Activated naive CD4-positive, alpha-beta T cell treated with anti-CD3 and anti-CD28 coated beads, Interleukin-2, amount 50 U/mL, for 24 hours (primary cell): ENCODE results near the gene ENO1.

ENCODE experiments used
- H3K27ac Mint-ChIP-seq: one replicate; pipeline ENCODE4 v1.8.0; 2021; ENCODE audit warnings: mild to moderate bottlenecking, mixed read lengths
- H3K27me3 Mint-ChIP-seq: one replicate; pipeline ENCODE4 v1.8.0; 2021; ENCODE audit warnings: mixed read lengths
- H3K36me3 Mint-ChIP-seq: one replicate; pipeline ENCODE4 v1.8.0; 2021; ENCODE audit warnings: mixed read lengths
- H3K4me1 Mint-ChIP-seq: one replicate; pipeline ENCODE4 v1.8.0; 2021; ENCODE audit warnings: mixed read lengths
- H3K4me3 Mint-ChIP-seq: one replicate; pipeline ENCODE4 v1.8.0; 2021; ENCODE audit warnings: mild to moderate bottlenecking, mixed read lengths
- H3K9me3 Mint-ChIP-seq: one replicate; pipeline ENCODE4 v1.8.0; 2021; ENCODE audit warnings: mixed read lengths

The ENO1 gene

DNA sequence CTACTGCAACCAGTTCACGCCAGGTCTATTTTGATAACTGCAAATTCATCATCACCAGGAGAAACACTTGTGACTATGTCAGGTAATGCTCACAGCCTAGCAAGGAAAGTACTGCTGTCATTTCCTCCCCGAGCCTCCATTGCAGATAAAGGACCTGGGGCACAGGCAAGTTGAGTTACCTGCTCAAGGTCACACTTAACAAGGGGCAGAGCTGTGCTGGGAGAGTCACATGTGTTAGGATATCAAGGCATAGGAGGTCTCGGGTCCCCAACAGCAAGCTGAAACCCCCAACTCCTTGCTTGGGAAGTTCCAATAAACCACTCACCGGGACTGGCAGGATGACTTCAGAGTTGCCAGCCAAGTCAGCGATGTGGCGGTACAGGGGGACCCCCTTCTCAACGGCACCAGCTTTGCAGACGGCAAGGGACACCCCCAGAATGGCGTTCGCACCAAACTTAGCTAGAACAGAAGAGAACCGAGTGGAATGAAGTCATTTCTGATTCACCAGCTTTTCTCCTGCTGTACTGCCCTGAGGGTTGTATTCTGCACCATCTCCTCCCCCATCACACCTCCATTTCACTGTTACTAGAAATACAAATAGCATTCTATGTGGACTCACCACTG, 11.6 kb downstream of the ENO1 start:
- Mint-ChIP-seq H3K27me3 (no peaks in the 10 kb centered on the region), H3K4me1 (peaks cover 55% of the 10 kb centered on the region), H3K36me3 (peaks cover 27% of the 10 kb centered on the region), H3K27ac (peak overlapping the region; percentile 59), H3K9me3 (no peaks in the 10 kb centered on the region), H3K4me3 (no peak overlapping the region)

DNA sequence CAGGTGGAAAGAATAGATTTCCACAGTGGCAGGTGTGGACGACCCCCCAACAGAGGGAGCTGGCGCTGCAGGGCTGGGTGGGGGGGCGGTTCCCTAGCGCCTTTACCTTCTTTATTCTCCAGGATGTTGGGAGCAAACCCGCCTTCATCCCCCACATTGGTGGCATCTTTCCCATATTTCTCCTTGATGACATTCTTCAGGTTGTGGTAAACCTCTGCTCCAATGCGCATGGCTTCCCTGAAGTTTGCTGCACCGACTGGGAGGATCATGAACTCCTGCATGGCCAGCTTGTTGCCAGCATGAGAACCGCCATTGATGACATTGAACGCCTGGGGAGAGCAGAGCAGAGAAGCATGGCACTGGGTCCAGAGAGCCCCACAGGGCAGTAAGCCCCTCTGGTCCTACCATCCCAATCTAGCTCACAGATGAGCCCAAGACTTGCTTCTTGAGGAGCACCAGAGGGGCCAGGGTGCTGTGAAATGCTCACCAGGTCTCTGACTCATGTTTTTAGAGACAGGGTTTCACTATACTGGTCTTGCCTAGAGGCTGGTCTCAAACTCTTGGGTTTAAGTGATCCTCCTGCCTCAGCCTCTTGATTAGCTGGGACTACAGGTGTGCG, 12.2 kb downstream of the ENO1 start:
- no peaks in the 10 kb centered on the region for H3K27me3 Mint-ChIP-seq
- H3K27ac Mint-ChIP-seq = peak overlapping the region; percentile 82
- no peak overlapping the region for H3K4me3 Mint-ChIP-seq
- peaks cover 49% of the 10 kb centered on the region for H3K4me1 Mint-ChIP-seq
- H3K36me3 Mint-ChIP-seq = peaks cover 25% of the 10 kb centered on the region
- H3K9me3 Mint-ChIP-seq = no peaks in the 10 kb centered on the region

DNA sequence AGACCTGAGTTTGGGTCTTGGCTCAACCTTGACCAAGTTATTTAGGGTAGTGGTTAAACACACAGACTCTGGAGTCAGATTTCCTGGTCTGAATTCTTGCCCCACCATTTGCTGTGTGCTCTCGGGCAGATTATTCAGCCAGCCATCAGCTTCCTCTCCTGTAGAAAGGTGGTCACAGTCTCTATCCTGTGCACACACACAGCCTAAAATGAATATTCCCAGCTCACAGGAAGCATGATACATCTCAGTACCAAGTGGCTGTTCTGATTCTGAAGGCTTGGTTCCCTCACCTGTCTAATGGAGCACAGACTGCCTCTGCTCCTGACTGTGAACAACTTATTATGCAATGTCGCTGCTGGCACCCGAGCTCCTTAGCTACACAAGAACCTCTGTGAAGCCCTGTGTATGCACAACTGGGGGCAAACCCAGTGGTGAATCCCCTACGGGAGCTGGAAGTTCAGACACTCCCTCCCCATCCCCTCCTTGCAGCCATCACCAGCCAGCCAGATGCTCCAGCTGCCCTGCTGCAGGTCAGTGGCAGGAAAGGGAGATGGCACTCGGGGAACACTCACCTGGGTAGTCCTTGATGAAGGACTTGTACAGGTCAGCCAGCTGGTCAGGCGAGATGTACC, 13.7 kb downstream of the ENO1 start:
- peaks cover 36% of the 10 kb centered on the region for H3K4me1 Mint-ChIP-seq
- peak overlapping the region; percentile 17 for H3K27ac Mint-ChIP-seq
- peaks cover 23% of the 10 kb centered on the region for H3K36me3 Mint-ChIP-seq
- no peaks in the 10 kb centered on the region for H3K27me3 Mint-ChIP-seq
- H3K4me3 Mint-ChIP-seq = no peak overlapping the region
- H3K9me3 Mint-ChIP-seq = no peaks in the 10 kb centered on the region

DNA sequence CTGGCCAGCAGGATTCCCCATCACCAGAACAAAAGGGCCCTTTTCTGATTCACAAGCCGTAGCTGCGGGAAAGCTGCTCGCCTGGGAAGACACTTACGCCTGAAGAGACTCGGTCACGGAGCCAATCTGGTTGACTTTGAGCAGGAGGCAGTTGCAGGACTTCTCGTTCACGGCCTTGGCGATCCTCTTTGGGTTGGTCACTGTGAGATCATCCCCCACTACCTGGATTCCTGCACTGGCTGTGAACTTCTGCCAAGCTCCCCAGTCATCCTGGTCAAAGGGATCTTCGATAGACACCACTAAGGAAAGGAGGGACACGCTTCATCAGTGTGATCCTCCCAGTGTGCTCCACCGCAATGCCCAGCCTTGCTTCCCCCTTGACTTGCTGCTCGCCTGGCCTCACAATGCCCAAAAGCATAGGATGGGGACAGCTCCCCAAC, 14.7 kb downstream of the ENO1 start:
- H3K9me3 Mint-ChIP-seq = no peaks in the 10 kb centered on the region
- peaks cover 23% of the 10 kb centered on the region for H3K36me3 Mint-ChIP-seq
- no peak overlapping the region for H3K27ac Mint-ChIP-seq
- no peaks in the 10 kb centered on the region for H3K27me3 Mint-ChIP-seq
- no peak overlapping the region for H3K4me3 Mint-ChIP-seq
- peaks cover 32% of the 10 kb centered on the region for H3K4me1 Mint-ChIP-seq

DNA sequence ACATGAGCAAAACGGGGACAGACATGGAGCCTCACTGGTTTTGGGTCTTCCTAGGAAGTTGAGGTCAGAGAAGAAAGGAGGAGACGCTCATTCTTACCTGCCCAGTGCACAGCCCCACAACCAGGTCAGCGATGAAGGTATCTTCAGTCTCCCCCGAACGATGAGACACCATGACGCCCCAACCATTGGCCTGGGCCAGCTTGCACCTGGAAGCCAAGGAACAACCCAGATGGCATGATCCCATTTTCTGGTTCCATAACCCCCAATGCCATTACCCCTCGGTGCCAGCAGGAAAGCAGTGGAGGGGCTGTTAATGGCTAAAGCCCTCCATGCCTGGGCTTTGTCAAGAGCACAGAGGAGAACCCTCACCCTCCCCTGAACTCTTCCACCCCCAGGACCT, 15.3 kb downstream of the ENO1 start:
- Mint-ChIP-seq H3K27me3 (no peaks in the 10 kb centered on the region), H3K27ac (peak overlapping the region; percentile 55), H3K4me1 (peaks cover 32% of the 10 kb centered on the region), H3K4me3 (no peak overlapping the region), H3K36me3 (peaks cover 23% of the 10 kb centered on the region), H3K9me3 (no peaks in the 10 kb centered on the region)

DNA sequence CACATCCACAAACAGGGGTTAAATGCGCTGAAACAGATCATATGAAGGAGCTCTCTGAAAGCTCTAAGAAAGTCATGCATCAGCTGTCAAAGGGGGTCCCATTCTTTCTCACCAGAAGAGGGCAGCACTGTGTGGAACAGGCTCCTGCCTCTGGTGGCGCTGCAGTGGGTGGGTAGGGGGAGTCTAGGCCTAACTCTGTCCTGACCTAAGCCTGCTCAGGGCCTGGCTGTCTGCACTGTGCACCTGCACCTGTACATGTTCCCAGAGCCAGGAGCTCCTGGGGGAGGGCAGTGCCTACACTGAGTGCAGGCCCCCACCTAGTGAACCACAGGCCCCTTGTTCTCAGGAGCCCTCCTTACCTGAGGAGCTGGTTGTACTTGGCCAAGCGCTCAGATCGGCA, 16.0 kb downstream of the ENO1 start:
- H3K9me3 Mint-ChIP-seq = no peaks in the 10 kb centered on the region
- H3K36me3 Mint-ChIP-seq = peaks cover 21% of the 10 kb centered on the region
- H3K27ac Mint-ChIP-seq = no peak overlapping the region
- no peaks in the 10 kb centered on the region for H3K27me3 Mint-ChIP-seq
- H3K4me1 Mint-ChIP-seq = peaks cover 26% of the 10 kb centered on the region
- peak overlapping the region; percentile 47 for H3K4me3 Mint-ChIP-seq

DNA sequence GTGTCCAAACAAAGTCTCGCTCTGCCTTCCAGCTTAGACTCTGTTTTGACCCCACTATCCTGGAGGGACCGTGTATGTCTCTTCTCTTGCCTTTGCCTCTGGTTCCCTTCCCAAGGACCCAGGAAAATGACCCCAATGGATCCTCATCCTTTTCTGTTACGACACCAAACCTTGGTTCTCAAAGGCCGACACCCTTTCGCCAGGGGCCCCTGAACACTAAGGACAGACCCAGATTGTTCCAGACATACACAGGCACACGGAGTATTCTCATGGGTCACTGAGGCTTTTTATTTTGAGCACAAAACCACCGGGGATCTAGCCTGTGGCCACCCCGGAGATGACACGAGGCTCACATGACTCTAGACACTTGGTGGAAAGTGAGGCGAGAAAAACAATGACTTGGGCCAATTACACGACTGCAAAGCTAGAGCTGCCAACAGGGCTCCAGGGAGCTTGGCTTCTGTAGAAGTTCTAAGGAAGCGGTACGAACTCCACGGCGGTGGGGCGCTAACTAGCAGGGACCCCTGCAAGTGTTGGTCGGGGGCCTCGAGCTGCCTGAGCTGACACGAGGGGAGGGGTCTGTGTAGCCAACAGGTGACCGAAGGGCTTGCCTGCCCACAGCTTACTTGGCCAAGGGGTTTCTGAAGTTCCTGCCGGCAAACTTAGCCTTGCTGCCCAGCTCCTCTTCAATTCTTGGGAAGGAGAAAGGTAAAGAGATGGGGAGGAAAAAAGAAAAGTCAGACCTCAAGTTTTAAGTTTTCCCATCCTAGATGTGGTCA, 17.6 kb downstream of the ENO1 start:
- Mint-ChIP-seq H3K27me3 (no peaks in the 10 kb centered on the region), H3K4me3 (peak overlapping the region; percentile 39), H3K27ac (peak overlapping the region; percentile 55), H3K36me3 (peaks cover 19% of the 10 kb centered on the region), H3K9me3 (no peaks in the 10 kb centered on the region), H3K4me1 (peaks cover 15% of the 10 kb centered on the region)

DNA sequence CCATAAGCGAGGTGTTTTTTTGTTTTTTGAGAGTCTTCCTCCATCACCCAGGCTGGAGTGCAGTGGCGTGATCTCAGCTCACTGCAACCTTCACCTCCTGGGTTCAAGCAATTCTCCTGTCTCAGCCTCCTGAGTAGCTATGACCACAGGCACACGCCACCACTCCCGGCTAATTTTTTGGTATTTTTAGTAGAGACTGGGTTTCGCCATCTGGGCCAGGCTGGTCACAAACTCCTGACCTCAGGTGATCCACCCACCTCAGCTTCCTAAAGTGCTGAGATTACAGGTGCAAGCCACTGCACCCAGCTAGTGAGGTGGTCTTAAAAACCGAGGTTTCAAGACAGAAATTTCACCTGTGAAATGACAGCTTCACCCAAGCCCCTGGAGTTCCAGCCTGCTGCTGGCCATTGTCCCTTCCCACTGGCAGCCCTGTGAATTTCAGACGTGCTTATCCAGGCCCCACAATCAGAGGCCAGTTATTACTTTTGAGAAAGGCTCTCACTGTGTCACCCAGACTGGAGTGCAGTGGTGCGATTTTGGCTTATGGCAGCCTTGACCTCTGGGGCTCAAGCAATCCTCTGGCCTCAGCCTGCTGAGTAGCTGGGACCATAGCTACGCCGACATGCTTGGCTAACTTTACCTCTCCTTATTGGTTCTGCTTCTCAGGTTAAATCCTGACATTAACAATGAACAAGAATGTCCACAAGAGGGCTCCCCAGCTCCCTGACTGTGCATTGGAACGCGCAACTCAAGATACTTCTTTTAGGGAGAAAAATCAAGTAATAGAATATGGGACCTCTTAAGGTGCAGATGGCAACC, 19.4 kb downstream of the ENO1 start:
- Mint-ChIP-seq H3K4me1 (peaks cover 15% of the 10 kb centered on the region), H3K36me3 (peaks cover 19% of the 10 kb centered on the region), H3K4me3 (no peak overlapping the region), H3K27ac (peak overlapping the region; percentile 76), H3K9me3 (no peaks in the 10 kb centered on the region), H3K27me3 (no peaks in the 10 kb centered on the region)

DNA sequence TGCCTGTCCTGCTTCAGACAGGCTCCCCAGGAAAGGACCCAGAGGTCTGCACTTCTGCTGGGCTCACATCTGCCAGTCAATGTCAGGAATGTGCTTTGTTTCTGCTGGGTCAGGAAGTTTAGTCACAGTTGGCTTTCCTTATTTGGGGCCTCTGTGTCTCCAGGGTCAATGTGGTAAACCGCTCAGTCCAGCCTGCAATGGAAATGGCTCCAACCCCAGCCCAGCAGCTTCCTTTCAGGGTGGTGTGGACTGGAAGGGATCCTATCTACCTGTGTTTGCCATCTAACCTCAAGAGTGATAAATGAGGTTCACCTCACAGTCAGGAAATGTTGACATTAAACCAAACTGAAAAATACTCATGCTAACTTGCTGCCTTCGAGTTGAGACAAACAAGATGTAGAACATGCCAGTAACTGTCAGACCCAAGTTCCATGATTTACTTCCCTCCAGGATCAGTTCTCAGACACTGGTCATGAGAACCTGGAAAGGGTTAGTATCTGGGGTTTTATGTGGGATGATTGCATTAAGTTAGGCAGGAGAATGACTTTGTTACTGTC, 20.3 kb downstream of the ENO1 start:
- H3K4me3 Mint-ChIP-seq = no peak overlapping the region
- H3K36me3 Mint-ChIP-seq = peaks cover 19% of the 10 kb centered on the region
- H3K4me1 Mint-ChIP-seq = peaks cover 11% of the 10 kb centered on the region
- no peaks in the 10 kb centered on the region for H3K27me3 Mint-ChIP-seq
- H3K9me3 Mint-ChIP-seq = no peaks in the 10 kb centered on the region
- peak overlapping the region; percentile 76 for H3K27ac Mint-ChIP-seq

DNA sequence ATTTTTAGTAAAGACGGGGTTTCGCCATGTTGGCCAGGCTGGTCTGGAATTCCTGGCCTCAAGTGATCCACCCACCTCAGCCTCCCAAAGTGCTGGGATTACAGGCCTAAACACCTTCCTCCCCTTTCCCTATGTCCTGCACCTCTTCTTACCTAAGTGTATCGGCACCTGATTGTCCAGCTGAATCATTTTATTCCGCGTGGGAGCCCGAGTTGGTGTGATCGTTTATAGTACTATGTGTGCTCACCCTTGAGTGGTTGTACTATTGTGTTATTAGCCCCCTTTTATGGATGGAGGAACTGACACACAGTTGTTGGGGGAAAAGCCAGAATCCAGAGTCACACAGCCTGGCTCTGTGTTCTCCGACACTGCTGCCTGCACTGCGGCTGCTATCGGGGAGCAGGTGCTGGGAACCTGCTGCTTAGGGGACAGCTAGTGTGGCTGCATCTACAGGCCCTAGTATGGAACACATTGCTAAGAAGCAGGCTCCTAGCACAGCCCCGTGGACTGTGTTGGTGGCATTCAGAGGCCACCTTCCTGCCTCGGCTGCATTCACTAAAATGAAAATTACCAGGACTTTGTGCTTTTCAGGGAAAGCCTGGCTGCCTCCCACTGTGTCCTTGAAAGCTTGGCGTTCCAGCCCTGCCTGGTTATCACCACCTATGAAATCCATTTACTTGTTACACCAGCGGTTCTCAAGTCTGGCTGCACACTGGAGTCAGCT, 21.6 kb downstream of the ENO1 start:
- peaks cover 4% of the 10 kb centered on the region for H3K4me1 Mint-ChIP-seq
- H3K9me3 Mint-ChIP-seq = no peaks in the 10 kb centered on the region
- H3K27me3 Mint-ChIP-seq = no peaks in the 10 kb centered on the region
- H3K27ac Mint-ChIP-seq = no peak overlapping the region
- peaks cover 13% of the 10 kb centered on the region for H3K36me3 Mint-ChIP-seq
- H3K4me3 Mint-ChIP-seq = peak overlapping the region; percentile 23

DNA sequence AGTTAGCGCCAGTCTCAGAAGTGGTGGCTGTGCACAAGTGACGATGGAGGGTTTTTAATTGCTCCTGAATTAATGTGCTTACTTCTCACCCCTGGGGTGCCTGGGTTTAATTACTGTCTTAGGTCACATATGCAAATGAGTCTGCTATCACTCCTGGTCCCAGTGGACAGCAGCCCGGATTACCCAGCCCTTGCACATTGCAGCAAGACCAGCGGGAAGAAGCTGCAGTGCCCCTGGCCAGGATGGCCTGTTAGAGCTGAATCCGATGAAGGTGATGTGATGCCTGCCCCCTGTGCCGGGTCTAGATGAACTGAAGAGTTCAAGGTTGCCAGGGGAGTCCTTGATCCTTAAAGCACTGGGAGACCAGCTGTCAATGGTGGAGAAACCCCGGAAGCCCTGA, 24.2 kb downstream of the ENO1 start:
- H3K9me3 Mint-ChIP-seq = no peaks in the 10 kb centered on the region
- peaks cover 4% of the 10 kb centered on the region for H3K36me3 Mint-ChIP-seq
- no peaks in the 10 kb centered on the region for H3K27me3 Mint-ChIP-seq
- no peak overlapping the region for H3K27ac Mint-ChIP-seq
- no peak overlapping the region for H3K4me3 Mint-ChIP-seq
- peaks cover 2% of the 10 kb centered on the region for H3K4me1 Mint-ChIP-seq

DNA sequence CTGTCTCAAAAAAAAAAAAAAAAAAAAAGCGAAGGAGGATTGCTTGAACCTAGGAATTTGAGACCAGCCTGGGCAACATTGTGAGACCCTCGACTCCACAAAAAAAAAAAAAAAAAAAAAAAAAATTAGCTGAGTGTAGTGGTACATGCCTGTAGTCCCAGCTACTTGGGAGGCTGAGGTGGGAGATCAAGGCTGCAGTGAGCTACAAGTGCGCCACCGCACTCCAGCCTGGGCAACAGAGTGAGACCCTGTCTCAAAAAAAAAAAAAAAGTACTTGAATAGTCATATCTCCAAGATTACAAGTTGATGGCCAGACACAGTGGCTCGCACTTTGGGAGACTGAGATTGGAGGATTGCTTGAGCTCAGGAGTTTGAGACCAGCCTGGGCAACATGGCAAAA, 27.4 kb downstream of the ENO1 start:
- H3K4me3 Mint-ChIP-seq = no peak overlapping the region
- no peaks in the 10 kb centered on the region for H3K9me3 Mint-ChIP-seq
- H3K4me1 Mint-ChIP-seq = peaks cover 6% of the 10 kb centered on the region
- H3K36me3 Mint-ChIP-seq = no peaks in the 10 kb centered on the region
- no peaks in the 10 kb centered on the region for H3K27me3 Mint-ChIP-seq
- H3K27ac Mint-ChIP-seq = no peak overlapping the region

DNA sequence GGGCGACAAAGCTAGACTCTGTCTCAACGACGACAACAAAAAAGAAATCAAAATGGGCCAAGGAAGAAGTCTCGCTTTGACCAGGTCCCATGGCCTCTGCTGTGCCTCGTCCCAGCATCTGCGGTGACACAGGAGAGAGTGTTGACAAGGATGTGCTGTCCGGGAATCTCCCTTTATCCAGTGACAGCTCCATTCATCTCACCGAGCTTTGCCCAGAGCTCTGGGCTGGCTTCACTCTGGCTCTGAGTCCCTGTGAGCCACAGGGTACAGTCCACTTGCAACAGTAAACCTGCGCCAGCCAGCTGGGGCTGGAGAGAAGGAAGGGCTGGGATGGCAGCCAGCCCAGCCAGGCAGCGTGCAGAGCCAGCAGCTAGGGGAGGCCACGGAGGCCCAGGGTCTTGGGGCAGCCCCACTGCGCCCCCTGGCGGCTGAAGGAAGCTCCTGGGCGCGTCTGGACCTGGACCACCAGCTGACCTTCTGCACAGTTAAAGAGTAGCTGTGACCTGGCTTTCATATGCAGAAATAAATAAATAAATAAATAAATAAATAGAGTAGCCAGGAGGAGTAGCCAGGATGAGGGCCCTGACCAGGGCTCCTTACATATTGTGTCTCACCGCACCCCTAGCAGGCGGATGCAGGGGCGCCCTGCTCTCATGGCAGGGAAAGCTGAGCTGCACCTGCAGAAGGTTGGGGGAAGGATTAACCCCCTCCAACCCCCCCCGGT, 29.7 kb downstream of the ENO1 start:
- peaks cover 6% of the 10 kb centered on the region for H3K4me1 Mint-ChIP-seq
- H3K9me3 Mint-ChIP-seq = no peaks in the 10 kb centered on the region
- no peak overlapping the region for H3K27ac Mint-ChIP-seq
- H3K36me3 Mint-ChIP-seq = no peaks in the 10 kb centered on the region
- H3K27me3 Mint-ChIP-seq = no peaks in the 10 kb centered on the region
- no peak overlapping the region for H3K4me3 Mint-ChIP-seq

DNA sequence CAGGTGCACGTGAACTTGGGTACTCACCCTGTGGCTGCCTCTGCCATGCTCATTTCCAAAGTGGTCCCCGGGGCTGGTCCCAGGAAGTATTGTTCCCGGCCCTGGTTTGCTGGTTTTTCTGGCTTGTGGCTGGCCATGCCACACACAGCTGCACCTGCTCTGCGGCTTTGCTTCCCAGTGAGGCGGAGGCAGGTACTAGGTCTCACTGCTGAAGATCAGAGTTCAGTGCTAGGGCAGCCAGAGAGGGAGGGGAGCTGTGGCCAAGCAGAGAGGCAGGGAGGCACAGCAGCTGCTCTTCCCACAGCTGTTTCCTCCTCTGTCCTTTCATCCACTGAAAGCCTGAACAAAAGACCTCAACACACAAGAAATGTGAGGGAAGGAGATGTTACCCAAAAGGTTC, 30.5 kb downstream of the ENO1 start:
- Mint-ChIP-seq H3K4me3 (no peak overlapping the region), H3K27me3 (no peaks in the 10 kb centered on the region), H3K9me3 (no peaks in the 10 kb centered on the region), H3K4me1 (peaks cover 6% of the 10 kb centered on the region), H3K36me3 (no peaks in the 10 kb centered on the region), H3K27ac (peak overlapping the region; percentile 30)
